RKO (cell line): ENCODE data around the gene ZNF146.
"Not testable (repeated sequence)": the region's sequence is repeated elsewhere in the genome, so short reads cannot be mapped to it uniquely, and the experiment has no call there.

Source experiments
- DNase-seq: peaks from one replicate; pipeline ENCODE4 v3.0.0-alpha.2; 2016; ENCODE audit warnings: low spot score

The ZNF146 gene

GRCh38 chr19:36214386-36215275 lies at the start of gene ZNF146, which contains the start of gene ZNF565:
Gene ZNF146 (plus strand): TSS chr19:36215106. CDS start chr19:36236441, 21,335 bp downstream.
Gene ZNF565 (minus strand): TSS chr19:36214665. CDS start chr19:36201985, 12,680 bp downstream.
- peak; percentile 99 for DNase-seq

- DNase-seq = no peak
Measured at GRCh38 chr19:36169084-36169760, 45.7 kb upstream of the ZNF146 start.

- DNase-seq = no peak
Measured at GRCh38 chr19:36172852-36173251, 42.1 kb upstream of the ZNF146 start.

- DNase-seq = not testable (repeated sequence)
Measured at GRCh38 chr19:36173846-36174245, 41.1 kb upstream of the ZNF146 start.

- DNase-seq = not testable (repeated sequence)
Measured at GRCh38 chr19:36179077-36179476, 35.8 kb upstream of the ZNF146 start.

- DNase-seq = peak; percentile 64
Measured at GRCh38 chr19:36182612-36183244, 32.2 kb upstream of the ZNF146 start.

- no peak for DNase-seq
Measured at GRCh38 chr19:36183245-36183628, 31.7 kb upstream of the ZNF146 start.

- not testable (repeated sequence) for DNase-seq
Measured at GRCh38 chr19:36186722-36187121, 28.2 kb upstream of the ZNF146 start.

GRCh38 chr19:36196249-36196648 lies 18.7 kb upstream of the ZNF146 start:
- no peak for DNase-seq

- no peak for DNase-seq
Measured at GRCh38 chr19:36198119-36198518, 16.8 kb upstream of the ZNF146 start.

GRCh38 chr19:36201684-36202083 lies 13.2 kb upstream of the ZNF146 start:
- no peak for DNase-seq

GRCh38 chr19:36203293-36203692 lies 11.6 kb upstream of the ZNF146 start:
- no peak for DNase-seq

GRCh38 chr19:36207605-36208252 lies 7.2 kb upstream of the ZNF146 start:
- DNase-seq = no peak

- no peak for DNase-seq
Measured at GRCh38 chr19:36209372-36209771, 5.5 kb upstream of the ZNF146 start.

GRCh38 chr19:36210497-36210896 lies 4.4 kb upstream of the ZNF146 start:
- DNase-seq = no peak

- DNase-seq = no peak
Measured at GRCh38 chr19:36212895-36213294, 2.0 kb upstream of the ZNF146 start.

GRCh38 chr19:36215276-36216123 lies 594 bp downstream of the ZNF146 start:
- peak; percentile 43 for DNase-seq

GRCh38 chr19:36221474-36221873 lies 6.6 kb downstream of the ZNF146 start:
- DNase-seq = no peak

- no peak for DNase-seq
Measured at GRCh38 chr19:36222503-36222902, 7.6 kb downstream of the ZNF146 start.

GRCh38 chr19:36225219-36225892 lies 10.4 kb downstream of the ZNF146 start:
- DNase-seq = peak; percentile 18

- not testable (repeated sequence) for DNase-seq
Measured at GRCh38 chr19:36233626-36234025, 18.7 kb downstream of the ZNF146 start.
